HCT116 (cell line): ENCODE data around the gene SPDEF. TPM values are rescaled to one million over a fixed set of nuclear protein-coding genes. Genes with fewer than 3 reads are reported as not detected.

ENCODE experiments used
- ATAC-seq: fragments of 200-7000 bp; cut with Tn5 transposase; 2 replicates; pipeline ENCODE4 v1.9.1; 2020; ENCODE audit warnings: mild to moderate bottlenecking, moderate library complexity
- BruUV-seq: library from RNA; stranded (reverse); fragments of 400-500 nt; replicated peaks from 2 replicates; lab custom pipeline; 2021; lab: Mats Ljungman, UMichigan
- CTCF ChIA-PET: fragments of 300-600 bp; sonication (Branson Sonifier 250); formaldehyde crosslinking; loops from one replicate; lab custom pipeline; 2021; ENCODE audit warnings: antibody characterized with exemption; lab: Charles Lee
- POLR2A ChIA-PET: fragments of 300-600, 350-600 bp; sonication (Branson Sonifier 250); formaldehyde crosslinking; loops from one replicate; lab custom pipeline; 2021; ENCODE audit warnings: antibody characterized with exemption; lab: Charles Lee
- RAD21 ChIA-PET, 2 experiments: fragments of 300-600 bp; sonication (Branson Sonifier 250); formaldehyde crosslinking; loops; one replicate each; lab custom pipeline; 2023; ENCODE audit warnings: low total read pairs in 2 of 2; ENCODE audit not compliant: uncharacterized antibody in 2 of 2, unreplicated experiment in 2 of 2, low non-redundant PET in 1 of 2; lab: Charles Lee
- DNase-seq: peaks from one replicate; pipeline ENCODE4 v3.0.0-alpha.2; 2010; ENCODE audit warnings: low read depth, low spot score
- H2AFZ ChIP-seq: fragments of 200-600 bp; shearing (Covaris generic), sonication (generic); 2 replicates; pipeline ENCODE4 v1.6.1; 2017; ENCODE audit warnings: low read depth, mixed run types, mixed read lengths, antibody characterized with exemption, low read length; ENCODE audit not compliant: poor library complexity, severe bottlenecking
- H3K27ac ChIP-seq: 2 replicates; pipeline ENCODE4 v1.5.1; 2012; ENCODE audit warnings: low read depth, low read length
- H3K27me3 ChIP-seq: fragments of 200-600 bp; sonication (generic); 2 replicates; pipeline ENCODE4 v1.6.1; 2016; ENCODE audit warnings: mixed run types, low read length, mixed read lengths; ENCODE audit not compliant: insufficient read depth
- H3K36me3 ChIP-seq, 2 experiments: fragments of 200-500 bp in 1 of 2; fragments of 200-600 bp in 1 of 2; sonication (Bioruptor generic) in 1 of 2; sonication (generic) in 1 of 2; 2 replicates each; pipeline versions ENCODE4 v1.5.1 to v1.6.1; 2014 to 2016; ENCODE audit warnings: low read length in 2 of 2, inconsistent platforms in 1 of 2, mixed read lengths in 1 of 2, mixed run types in 1 of 2; ENCODE audit not compliant: insufficient read depth in 2 of 2, control insufficient read depth in 1 of 2
- H3K4me1 ChIP-seq, 2 experiments: fragments of 200-600 bp in 1 of 2; sonication (generic) in 1 of 2; 2 replicates each; pipeline versions ENCODE4 v1.5.1 to v1.6.1; 2012 to 2017; ENCODE audit warnings: low read length in 2 of 2, inconsistent platforms in 1 of 2, mild to moderate bottlenecking in 1 of 2, mixed read lengths in 1 of 2, mixed run types in 1 of 2, moderate library complexity in 1 of 2; ENCODE audit not compliant: insufficient read depth in 2 of 2, control insufficient read depth in 1 of 2
- H3K4me2 ChIP-seq: fragments of 200-600 bp; sonication (generic); 2 replicates; pipeline ENCODE4 v1.6.1; 2017; ENCODE audit warnings: mixed run types, low read length, mixed read lengths
- H3K4me3 ChIP-seq, 2 experiments: fragments of 200-600 bp in 1 of 2; sonication (generic) in 1 of 2; replicated peaks in 1 of 2; 2 replicates each; pipeline ENCODE4 v1.5.1; 2011 to 2016; ENCODE audit warnings: low read length in 2 of 2, control low read depth in 1 of 2, low read depth in 1 of 2, mild to moderate bottlenecking in 1 of 2, mixed read lengths in 1 of 2, mixed run types in 1 of 2
- H3K79me2 ChIP-seq: fragments of 200-600 bp; sonication (generic); 2 replicates; pipeline ENCODE4 v1.6.1; 2017; ENCODE audit warnings: mild to moderate bottlenecking, mixed run types, low read length, moderate library complexity, mixed read lengths; ENCODE audit not compliant: insufficient read depth
- H3K9ac ChIP-seq: fragments of 200-600 bp; sonication (generic); 2 replicates; pipeline ENCODE4 v1.6.1; 2016; ENCODE audit warnings: low read length, mixed read lengths
- H3K9me2 ChIP-seq: fragments of 200-600 bp; sonication (generic), shearing (Covaris generic); 2 replicates; pipeline ENCODE4 v1.6.1; 2017; ENCODE audit warnings: mixed run types, mild to moderate bottlenecking, moderate library complexity; ENCODE audit not compliant: insufficient read depth
- H3K9me3 ChIP-seq, 2 experiments: fragments of 200-500 bp in 1 of 2; fragments of 200-600 bp in 1 of 2; sonication (Bioruptor generic) in 1 of 2; sonication (generic) in 1 of 2; 2 replicates each; pipeline ENCODE4 v1.6.1; 2014 to 2017; ENCODE audit warnings: low read length in 2 of 2, mixed read lengths in 2 of 2, inconsistent platforms in 1 of 2, low read depth in 1 of 2, mild to moderate bottlenecking in 1 of 2, mixed run types in 1 of 2, moderate library complexity in 1 of 2; ENCODE audit not compliant: control insufficient read depth in 1 of 2, insufficient read depth in 1 of 2
- H4K20me1 ChIP-seq: fragments of 200-600 bp; sonication (generic), shearing (Covaris generic); 2 replicates; pipeline ENCODE4 v1.6.1; 2017; ENCODE audit warnings: mixed run types, mild to moderate bottlenecking, moderate library complexity; ENCODE audit not compliant: insufficient read depth
- ATF3 ChIP-seq: IDR thresholded peaks from 2 replicates; pipeline ENCODE4 v1.6.1; 2012
- CBX3 ChIP-seq: IDR thresholded peaks from 2 replicates; pipeline ENCODE4 v1.6.1; 2012; ENCODE audit warnings: low read depth
- CTCF ChIP-seq, 3 experiments: fragments of 200-600 bp in 1 of 3; sonication (generic) in 1 of 3; IDR thresholded peaks in 2 of 3; conservative IDR thresholded peaks in 1 of 3; 2 replicates each; pipeline ENCODE4 v1.5.1; 2012 to 2017; ENCODE audit warnings: low read depth in 2 of 3, low read length in 2 of 3, antibody characterized with exemption in 1 of 3, borderline replicate concordance in 1 of 3, control low read depth in 1 of 3, mild to moderate bottlenecking in 1 of 3, mixed read lengths in 1 of 3, mixed run types in 1 of 3, moderate library complexity in 1 of 3; ENCODE audit not compliant: insufficient read depth in 1 of 3
- ELF1 ChIP-seq: IDR thresholded peaks from 2 replicates; pipeline ENCODE4 v1.6.1; 2012; ENCODE audit warnings: low read depth, borderline replicate concordance
- EZH2 ChIP-seq: fragments of 200-600 bp; sonication (generic); IDR thresholded peaks from 2 replicates; pipeline ENCODE4 v1.6.1; 2017; ENCODE audit warnings: antibody characterized with exemption, mixed run types
- EZH2phosphoT487 ChIP-seq: fragments of 200-600 bp; IDR thresholded peaks from 2 replicates; pipeline ENCODE4 v1.6.1; 2018; ENCODE audit warnings: antibody characterized with exemption, borderline replicate concordance
- POLR2A ChIP-seq: IDR thresholded peaks from 2 replicates; pipeline ENCODE4 v1.7.0; 2011; ENCODE audit warnings: borderline replicate concordance; ENCODE audit not compliant: insufficient read depth, insufficient read length; ENCODE audit errors: extremely low read depth
- SRF ChIP-seq: IDR thresholded peaks from 2 replicates; pipeline ENCODE4 v1.6.1; 2012; ENCODE audit warnings: low read depth
- TCF7L2 ChIP-seq: IDR thresholded peaks from 2 replicates; pipeline ENCODE4 v1.7.0; 2011; ENCODE audit warnings: borderline replicate concordance, inconsistent platforms; ENCODE audit not compliant: insufficient read depth, insufficient read length; ENCODE audit errors: extremely low read depth
- ZNF274 ChIP-seq: fragments of 200-500 bp; sonication (Bioruptor generic); IDR thresholded peaks from 2 replicates; pipeline ENCODE4 v1.6.1; 2014; ENCODE audit warnings: mild to moderate bottlenecking, low read depth, low read length, inconsistent platforms
- intact Hi-C: fragments of 100-400 bp; cut with micrococcal nuclease; formaldehyde crosslinking; loops from 2 replicates; pipeline ENCODE4 v1.10.0; 2022
- total RNA-seq: library from RNA; stranded (reverse); gene quantifications from one replicate; pipeline ENCODE4 v1.2.1, GENCODE V29; 2021; ENCODE audit not compliant: unreplicated experiment
- TF ChIP-seq, protein P1 (sequence below): IDR thresholded peaks from 2 replicates; pipeline ENCODE4 v1.6.1; 2012

SPDEF gene
- total RNA-seq, 1 experiment from 2014 or later, result 0.39 TPM

- POLR2A ChIA-PET, result no interaction called here
- Histone ChIP-seq H3K4me1 (peaks cover 0 to 11% of the 10 kb centered on the region in 2 experiments; a peak in 2 of 4 replicates), H3K79me2 (no peaks in the 10 kb centered on the region), H3K36me3 (no peaks in the 10 kb centered on the region), H3K9ac (no peak overlapping the region), H3K4me2 (no peak overlapping the region), H4K20me1 (no peaks in the 10 kb centered on the region), H3K27ac (no peak overlapping the region), H3K4me3 (no peak overlapping the region), H3K9me2 (no peaks in the 10 kb centered on the region), H3K27me3 (no peaks in the 10 kb centered on the region), H2AFZ (no peak overlapping the region)
- CTCF ChIA-PET, result no interaction called here
- no TSS peak for BruUV-seq
- intact Hi-C loops, result no loop called here
- DNase-seq (no peak), ATAC-seq (no peak)
- RAD21 ChIA-PET, result no interaction called here
- TF ChIP-seq POLR2A (no peak), ELF1 (no peak), EZH2phosphoT487 (no peak), CTCF (IDR thresholded peaks at IDR 0.05 in 2 of 3, conservative IDR thresholded peaks at IDR 0.05 in 1 of 3; ENCODE audit: borderline replicate concordance in 1 of 3, insufficient read depth in 1 of 3, low read depth in 2 of 3, low read length in 2 of 3) (no peak), TCF7L2 (no peak), EZH2 (no peak), CBX3 (no peak)
- TF ChIP-seq, protein P1, sequence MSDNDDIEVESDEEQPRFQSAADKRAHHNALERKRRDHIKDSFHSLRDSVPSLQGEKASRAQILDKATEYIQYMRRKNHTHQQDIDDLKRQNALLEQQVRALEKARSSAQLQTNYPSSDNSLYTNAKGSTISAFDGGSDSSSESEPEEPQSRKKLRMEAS, result no peak
- TF ChIP-seq, all 23 proteins: peak for 0
- peaks cover 0 to 6% of the 10 kb centered on the region in 2 experiments; a peak in 1 of 4 replicates for H3K9me3 ChIP-seq
Observed at GRCh38 chr6:34556493-34556892, 364 bp upstream of the SPDEF start.

GRCh38 chr6:34555328-34555727, 801 bp downstream of the SPDEF start:
- Histone ChIP-seq H3K36me3 (no peaks in the 10 kb centered on the region), H3K27me3 (no peaks in the 10 kb centered on the region), H3K4me2 (no peak overlapping the region), H4K20me1 (no peaks in the 10 kb centered on the region), H3K4me1 (peaks cover 0 to 1% of the 10 kb centered on the region in 2 experiments; a peak in 2 of 4 replicates), H3K79me2 (no peaks in the 10 kb centered on the region), H3K9me2 (no peaks in the 10 kb centered on the region), H3K9me3 (peaks cover 0 to 6% of the 10 kb centered on the region in 2 experiments; a peak in 1 of 4 replicates), H3K4me3 (no peak overlapping the region), H3K9ac (no peak overlapping the region), H2AFZ (no peak overlapping the region), H3K27ac (no peak overlapping the region)
- ATAC-seq, result no peak
- no peak for DNase-seq
- RAD21 ChIA-PET, result no interaction called here
- no TSS peak for BruUV-seq
- CTCF ChIA-PET, result no interaction called here
- intact Hi-C loops, result no loop called here
- POLR2A ChIA-PET, result no interaction called here
- no peak for TF ChIP-seq ATF3
- no peak for TF ChIP-seq ZNF274
- no peak for TF ChIP-seq SRF
